Epidermal melanocyte (primary cell): ENCODE measurements around the gene FOXK1.

Experiments
- DNase-seq: peaks from one replicate; pipeline ENCODE4 v3.0.0; 2011; ENCODE audit warnings: low spot score; ENCODE audit not compliant: insufficient read length

FOXK1 gene

DNA sequence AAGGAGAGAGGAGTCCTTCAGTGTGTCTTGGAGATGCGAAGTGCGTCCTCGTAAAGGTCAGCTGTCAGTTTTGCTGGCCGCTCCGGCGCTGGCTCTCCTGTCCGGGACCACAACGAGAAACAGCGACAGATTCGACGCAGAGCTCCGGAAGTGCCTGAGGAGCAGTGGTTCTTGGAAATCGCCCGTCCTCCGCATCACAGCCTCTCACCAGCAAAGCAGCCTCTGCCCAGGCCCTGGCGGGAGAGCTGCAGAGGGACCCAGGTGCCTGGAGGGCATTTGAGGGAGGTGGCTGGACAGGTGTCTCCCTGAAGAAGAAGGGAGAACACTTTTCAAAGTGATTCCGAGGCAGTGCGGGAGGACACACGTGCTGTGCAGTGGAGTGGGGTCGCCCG lies 81.7 kb downstream of the FOXK1 start:
- no peak for DNase-seq

DNA sequence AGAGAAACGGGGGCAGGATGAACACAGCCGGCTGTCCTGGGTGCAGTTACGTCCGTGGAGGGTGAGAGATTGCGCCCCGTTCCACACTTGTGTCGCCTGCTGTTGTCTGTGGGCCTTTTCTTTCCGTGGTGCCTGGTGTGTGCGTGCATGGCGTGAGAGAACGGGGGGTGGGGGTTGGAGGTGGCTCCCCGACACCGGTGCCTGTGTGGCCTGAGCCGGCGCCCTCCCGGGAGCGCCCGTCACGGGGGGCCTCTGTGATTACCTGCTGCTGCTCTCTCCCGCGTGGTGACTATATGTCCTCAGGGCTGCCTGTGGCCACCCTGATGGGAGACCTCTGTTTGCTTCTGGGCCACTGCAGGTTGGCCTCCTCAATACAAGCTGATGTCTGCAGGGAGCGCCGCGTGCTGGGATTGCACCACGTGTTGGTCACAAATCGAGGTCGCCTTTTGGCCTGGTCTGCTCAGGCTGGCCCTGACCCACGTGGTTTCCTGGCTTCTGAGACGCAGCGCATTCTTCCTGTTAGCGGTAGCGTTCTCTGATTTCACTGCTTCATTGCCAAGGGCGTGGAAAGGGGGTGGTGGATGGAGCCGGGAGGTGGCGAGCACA lies 82.4 kb downstream of the FOXK1 start:
- DNase-seq, result no peak

DNA sequence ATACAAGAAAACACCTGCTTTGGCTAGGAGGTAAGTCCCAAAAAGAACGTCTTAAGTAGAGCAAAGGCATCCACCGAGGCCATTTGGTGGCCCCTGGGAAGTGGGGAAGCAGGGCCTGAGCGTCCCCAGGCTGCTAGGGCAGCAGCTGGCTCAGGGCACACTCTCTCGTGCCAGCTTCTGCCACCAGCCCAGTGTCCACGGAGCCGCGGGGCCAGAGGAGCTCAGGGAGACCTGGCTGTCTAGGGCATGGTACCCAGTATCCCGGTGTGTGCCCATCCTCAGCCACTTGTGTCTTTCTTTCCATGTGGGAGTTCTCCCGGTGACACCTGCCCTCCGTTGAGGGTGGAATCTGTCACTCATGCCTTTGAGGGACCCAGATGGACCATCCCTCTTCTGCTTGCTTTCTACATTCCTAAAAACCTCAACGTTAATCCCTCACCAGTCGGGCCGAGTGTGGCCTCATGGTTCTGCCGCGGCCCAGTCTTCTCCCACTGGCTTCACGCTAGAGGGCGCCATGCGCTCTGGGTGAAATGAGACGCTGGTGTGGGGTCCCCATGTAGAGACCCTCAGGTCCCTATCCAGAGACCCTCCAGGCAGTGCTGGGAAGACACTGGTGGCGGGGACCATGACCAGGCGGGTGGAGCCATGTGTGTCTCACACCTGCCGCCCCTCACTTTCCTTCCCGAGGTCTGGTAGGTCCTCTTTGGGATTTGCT lies 83.8 kb downstream of the FOXK1 start:
- no peak for DNase-seq

DNA sequence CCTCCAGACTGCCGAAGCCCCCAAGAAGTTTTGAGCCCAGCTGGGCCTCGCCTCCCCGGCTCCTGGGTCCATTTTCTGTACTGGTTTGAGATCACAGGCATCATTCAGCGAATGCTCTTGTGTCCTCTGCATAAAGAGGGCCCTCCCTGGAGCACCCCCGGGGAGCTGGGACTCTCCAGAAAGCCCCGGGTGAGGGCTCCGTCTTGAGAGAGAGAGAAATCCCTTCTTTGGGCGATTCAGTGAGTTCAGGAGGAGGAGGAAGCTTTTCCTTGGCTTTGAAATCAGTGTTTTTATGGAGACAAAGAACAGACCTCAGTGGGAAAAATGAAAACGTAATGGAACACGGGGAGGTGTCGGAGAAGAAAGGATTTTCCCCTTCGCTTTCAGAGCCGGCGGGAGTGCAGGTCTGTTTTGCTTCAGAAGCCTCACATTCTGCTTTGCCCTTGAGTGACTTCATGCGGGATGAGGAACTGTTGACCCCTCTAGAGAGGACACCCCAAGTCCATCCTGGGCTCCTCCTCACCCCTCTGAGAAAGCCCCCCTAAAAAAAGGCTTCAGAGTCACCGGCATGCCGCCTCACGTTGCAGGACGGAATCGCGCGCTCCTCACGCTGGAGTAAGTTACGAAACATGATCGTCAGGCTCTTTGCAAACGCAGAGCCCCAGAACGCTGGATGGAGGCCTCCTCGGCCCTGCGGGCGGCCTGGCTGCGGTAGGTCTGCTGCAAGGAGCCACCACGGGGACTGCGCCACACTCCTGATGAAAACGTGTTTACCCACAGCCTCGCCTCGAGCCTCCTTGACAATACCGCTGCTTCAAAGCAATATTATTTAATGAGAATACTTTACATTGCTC lies 84.8 kb downstream of the FOXK1 start:
- no peak for DNase-seq

DNA sequence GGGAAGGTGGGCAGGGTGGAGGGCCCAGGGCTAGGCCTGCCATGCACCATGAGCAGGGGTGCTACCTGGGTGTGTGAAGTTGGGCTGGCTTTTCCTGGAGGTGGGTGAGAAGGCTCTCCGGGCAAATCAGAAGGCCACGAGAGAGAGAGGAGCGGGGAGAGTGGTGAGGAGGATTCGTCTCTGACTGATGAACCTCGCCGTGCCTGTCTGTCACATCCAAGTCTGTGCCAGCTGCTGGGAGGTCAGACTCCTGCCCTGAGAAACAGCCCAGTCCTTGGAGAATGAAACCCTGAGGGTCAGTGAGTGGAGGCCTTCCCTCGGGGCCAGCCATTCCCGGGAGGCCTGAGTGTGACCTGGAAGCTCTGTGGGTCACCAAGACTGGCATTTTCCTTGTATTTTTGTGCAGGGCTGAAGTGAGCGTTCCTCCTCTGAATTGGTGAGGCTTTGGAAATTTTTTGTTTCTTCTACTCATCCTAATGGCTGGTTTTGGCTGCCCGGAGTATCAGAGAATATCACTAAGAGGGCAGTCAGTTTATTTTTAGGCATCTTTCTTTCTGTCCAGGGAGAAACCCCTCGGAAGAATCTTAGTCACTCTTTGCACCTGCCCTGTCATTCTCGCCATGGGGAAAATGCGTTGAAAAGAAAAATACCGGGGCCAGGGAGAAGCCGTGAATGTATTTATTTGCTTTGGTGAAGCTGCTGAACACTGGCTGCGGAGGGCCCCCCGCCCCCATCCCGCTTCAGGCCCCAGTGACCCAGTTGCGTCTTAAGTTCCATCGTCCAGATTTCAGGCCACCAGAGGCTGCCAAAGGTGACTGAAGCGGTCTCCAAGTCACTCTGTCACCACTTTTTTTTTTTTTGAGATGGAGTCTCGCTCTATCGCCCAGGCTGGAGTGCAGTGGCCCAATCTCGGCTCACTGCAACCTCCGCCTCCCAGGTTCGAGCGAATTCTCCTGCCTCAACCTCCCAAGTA lies 86.8 kb downstream of the FOXK1 start:
- no peak for DNase-seq

DNA sequence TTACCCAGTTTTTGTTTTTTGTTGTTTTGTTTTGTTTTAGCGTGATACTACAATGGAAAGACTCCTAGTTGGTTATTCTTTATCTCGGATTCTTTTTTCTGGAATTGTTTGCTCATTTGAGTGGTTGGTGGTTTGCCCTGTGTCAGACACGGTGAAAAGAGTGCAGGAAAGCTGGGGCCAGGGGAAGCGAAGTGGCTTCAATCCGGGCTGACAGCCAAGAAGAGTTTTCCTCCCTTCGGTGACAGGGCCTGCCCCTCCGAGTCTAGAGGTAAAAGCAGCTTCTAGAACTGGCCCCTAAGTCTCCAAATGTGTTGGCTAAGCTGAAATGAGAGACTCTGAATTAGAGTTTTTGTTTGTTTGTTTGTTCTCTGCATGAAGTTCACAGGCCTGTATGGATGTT lies 87.7 kb downstream of the FOXK1 start:
- no peak for DNase-seq

DNA sequence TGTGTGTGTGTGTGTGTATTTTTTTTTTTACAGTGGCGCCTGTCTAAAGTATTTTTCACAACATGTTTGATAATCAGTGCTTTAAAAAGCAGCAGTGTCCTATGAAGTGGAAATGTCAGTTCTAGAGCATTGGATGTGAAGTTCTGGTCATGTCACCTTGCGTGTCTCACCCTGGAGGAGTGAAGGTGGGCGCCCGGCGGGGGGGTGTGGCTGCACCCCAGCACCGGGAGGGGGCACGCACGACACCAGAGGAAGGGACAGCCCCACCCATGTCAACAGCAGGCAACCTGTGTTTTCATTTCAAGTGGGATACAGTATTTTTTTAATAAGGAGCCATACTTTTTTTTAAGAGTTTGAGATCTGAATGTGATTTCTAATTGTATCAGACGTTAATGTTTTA lies 88.8 kb downstream of the FOXK1 start:
- no peak for DNase-seq

DNA sequence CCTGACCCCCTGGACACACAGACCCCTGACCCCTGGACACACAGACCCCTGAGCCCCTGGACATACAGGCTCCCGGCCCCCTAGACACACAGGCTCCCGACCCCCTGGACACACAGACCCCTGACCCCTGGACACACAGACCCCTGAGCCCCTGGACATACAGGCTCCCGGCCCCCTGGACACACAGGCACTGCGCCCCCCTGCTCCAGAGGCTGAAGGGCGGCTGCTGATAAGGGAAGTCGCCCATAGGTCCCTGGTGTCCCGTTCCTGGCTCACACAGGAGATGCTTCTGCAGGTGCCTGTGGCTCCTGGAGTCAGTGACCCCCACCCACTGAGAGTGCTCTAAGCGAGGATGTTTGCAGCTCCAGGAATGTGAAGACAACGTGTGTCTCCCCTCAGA lies 89.6 kb downstream of the FOXK1 start:
- DNase-seq, result no peak

DNA sequence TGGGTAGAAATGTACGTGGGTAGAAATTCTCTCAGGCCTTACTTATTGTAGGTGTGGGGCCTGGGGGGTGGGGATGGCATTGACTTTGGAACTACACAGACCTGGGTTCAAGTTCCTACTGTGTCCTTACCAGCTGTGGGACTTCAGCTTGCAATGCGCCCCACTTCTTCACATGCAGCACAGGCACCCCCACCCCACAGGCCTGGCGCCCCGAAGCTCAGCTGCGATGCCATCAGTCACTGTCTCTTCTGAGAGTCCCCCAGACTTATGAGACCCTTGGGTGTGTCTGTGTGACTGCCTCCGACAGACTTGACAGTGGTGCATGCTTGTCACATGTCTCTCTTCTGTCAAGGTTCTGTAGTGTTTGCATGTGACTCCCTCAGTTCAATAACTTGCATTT lies 90.2 kb downstream of the FOXK1 start:
- no peak for DNase-seq

DNA sequence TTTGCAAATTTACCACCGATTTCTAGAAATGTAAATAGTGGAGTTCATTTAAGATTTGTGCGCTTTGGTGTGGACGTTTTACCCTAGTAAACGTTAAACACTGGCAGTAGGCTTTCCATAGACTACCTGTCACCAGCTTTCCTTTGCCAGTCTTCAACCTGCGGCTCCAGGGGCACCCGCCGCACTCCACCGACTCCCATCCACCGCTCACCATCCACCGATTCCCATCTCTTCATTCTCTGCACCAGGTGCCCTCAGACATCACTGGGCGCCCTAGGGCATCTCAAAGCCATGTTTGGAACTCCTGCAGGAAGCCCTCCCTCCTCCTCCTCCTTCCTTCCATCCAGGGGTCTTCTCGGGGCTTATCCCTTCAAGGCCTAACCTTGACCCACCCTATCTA lies 91.9 kb downstream of the FOXK1 start:
- DNase-seq, result no peak

DNA sequence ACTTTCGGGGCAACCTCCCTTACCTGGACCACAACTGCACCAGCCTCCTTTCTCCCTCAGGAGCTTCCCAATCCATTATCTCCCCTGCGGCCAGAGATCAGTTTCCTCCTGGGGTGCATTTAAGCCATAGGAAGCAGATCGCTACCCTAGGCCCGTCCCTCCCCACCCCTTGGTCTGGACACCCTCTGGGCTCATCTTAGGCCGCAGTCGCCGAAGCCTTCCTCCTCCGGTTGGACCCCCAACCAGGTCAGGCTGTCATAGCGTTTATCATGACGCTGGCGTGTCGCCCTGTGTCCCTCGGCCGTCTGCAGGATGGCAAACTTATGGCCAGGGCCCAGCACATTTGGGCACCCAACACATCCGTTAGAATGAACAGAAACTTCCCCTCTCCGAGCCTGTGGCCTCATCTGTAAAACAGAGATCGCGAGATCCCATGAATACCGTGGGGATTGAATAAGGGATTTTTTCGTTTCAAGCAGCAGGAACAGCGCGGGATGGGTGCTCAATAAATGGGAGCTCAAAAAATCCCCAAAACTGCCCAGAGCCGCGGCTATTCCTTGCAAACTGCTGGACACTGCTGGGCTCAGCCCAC lies 92.7 kb downstream of the FOXK1 start:
- peak; percentile 89 for DNase-seq

DNA sequence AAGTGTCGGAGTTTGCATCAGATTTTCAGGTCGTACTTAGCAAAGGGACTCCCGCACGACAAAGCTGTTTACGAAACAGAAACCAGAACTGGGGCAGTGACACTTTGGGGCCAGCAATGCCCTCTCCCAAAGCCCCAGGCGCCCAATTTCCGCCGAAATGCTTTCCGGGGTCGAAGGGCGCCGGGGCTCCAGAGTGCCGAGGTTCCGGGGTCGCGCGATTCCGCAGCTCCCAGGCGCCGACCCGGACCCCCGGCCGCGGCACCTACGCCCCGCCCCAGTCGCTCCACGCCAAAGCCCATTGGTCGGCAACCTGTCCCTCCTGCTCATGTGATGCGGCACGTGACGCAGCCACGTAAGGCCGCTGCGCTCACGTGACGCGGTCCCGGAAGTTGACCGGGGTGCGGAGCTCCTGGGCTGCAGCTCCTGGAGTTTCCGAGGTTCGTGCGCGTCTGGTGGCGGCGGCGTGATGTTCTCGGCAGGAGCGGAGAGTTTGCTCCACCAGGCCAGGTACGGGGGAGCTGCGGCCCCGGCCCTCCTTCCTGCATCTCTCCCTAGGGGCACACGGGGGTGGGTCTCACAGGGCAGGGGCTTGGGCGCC lies 93.3 kb downstream of the FOXK1 start, which contains the start of gene AP5Z1:
TSS of gene AP5Z1 (plus strand) at position 374 of the 598 bp plus-strand sequence. CDS start at position 467, 93 bp downstream.
- DNase-seq, result peak; percentile 100

DNA sequence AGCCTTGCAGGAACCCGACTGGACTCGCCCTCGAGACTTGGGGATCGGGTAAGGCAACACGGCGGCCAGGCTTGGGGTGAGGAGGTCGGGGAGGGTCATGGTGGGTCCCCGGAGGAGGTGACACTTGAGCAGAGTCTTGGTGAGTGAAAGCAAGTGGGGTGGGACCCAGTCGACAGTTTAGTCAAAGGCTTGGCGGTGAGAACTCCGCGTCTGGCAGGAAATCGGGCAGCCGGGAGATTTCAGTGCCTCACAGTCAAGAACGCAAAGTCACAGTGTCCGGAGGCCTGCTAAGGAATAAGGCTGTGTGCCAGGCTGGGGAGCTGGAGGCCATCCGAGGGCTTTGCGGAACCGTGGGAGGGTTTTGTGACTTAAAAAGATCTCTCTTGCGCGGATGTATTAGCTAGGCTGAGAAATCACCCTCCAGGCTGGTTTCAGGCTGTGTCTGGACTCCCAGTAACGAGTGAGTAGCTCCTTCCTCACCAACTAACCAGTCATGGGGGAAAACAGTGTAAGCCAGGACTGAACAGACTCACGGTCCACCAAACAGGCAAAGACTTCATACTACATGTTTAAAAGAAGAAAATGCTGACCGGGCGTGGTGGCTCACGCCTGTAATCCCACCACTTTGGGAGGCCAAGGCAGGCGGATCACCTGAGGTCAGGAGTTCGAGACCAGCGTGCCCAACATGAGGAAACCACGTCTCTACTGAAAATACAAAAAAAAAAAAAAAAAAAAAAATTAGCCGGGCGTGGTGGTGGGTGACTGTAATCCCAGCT lies 93.9 kb downstream of the FOXK1 start:
- no peak for DNase-seq

DNA sequence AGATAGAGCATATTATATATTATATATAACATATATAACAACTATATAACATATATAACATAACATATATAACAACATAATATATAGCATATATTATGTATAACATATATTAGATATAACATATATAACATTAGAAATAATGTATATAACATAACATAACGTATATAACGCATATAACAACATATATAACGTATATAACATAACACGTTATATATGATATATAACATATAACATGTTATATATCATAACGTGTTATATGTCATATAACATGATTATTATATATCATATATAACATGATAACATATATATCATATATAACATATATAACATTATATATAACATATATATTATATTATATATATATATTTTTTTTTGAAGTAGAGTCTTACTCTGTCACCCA lies 97.0 kb downstream of the FOXK1 start:
- no peak for DNase-seq

DNA sequence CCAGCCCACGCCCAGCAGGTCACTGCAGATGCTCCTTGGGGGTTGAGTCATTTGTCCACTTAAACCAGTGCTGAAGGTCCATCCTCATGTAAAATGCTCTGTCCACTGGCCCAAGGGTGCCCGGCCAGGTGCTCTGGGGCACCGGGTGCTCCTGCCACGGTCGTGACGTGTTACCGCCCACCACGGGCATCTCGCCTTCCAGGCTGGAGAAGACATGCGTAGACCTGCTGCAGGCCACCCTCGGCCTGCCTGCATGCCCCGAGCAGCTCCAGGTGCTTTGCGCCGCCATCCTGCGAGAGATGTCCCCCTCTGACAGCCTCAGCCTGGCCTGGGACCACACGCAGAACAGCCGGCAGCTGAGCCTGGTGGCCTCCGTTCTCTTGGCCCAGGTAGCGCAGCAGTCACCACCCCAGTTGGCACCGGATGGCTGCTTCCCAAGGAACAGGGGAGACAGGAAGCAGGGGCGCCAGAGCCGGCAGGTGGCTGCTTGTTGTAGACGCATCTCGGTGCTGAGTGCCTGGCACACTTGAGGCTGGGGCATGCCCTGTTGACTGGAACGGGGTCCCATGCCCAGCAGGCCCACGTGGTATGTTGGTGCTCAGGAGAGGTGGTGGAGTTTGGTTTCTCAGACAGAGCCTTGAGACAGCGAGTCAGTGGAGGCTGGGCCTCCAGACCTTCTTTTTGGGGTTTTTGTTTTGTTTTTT lies 99.4 kb downstream of the FOXK1 start:
- DNase-seq, result no peak

DNA sequence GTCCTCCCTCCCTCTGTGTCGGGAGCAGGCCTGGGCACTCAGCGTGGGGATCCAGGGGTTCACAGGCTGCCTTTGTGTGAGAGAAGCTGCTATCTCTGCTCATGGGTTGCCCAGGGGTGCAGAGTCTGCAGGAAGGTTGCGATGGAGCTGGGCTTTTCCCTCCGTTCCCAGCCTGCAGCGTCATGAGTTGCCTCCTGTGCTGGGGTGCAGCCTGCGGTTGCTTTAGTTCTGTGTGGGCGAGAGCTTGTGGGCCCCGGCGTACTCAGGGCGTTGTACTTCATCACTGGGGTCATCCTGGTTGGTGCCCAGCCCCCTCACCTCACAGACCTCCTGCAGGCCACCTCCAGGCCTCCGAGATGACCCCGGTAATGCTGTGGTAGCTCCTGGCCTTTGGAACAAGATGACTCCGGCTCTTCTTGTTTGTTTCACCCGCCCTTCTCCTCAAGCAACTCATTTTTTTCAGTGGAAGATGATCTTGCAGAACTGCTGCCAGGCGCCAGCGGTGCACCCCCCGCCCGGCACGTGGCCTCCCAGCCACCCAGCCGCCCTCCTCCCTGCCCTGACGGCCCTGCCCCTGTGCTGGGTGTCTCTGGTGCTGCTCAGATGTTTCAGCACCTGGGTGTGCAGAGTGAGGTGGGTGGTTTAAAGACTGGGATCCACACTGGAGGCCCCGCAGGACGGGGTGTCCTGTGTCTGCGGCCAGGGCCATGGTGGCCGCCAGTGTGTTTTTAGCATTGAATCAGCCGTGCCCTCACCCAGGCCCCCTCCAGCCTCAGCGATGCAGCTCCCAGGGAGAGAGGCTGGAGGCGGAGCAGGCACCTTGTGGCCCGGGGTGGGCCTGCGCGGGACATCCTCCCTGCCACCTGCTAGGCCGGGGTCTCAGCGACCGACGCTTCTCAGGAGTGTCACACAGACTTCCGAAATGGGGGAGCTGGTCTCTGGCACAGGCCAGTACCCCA lies 100.5 kb downstream of the FOXK1 start:
- no peak for DNase-seq

DNA sequence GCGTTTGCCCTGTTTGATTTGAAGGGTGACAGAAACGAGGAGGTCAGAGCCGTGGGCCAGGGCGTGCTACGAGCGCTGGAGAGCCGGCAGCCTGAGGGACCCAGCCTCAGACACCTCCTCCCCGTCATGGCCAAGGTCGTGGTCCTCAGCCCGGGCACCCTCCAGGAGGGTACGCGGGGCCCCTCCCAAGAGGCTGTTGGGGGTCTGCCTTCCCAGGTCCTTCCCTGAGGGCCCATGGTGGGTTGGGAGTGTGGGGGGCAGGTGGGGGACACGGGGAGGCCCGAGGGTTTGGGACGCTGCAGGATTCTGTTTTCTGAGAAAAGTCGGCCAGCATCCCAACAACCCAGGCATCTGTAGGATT lies 101.2 kb downstream of the FOXK1 start:
- DNase-seq, result no peak
